ENCODE results near the gene KCNC3.

- TF ChIP-seq POLR2A (IDR thresholded peaks at IDR 0.05) (no peak), CTCF (IDR thresholded peaks at IDR 0.05) (no peak), POLR2AphosphoS5 (IDR thresholded peaks at IDR 0.05) (no peak)
These were observed 62.3 kb downstream of the KCNC3 start for GRCh38 chr19:50266896-50267295.
